ENCODE data around the gene CTAG1A.

GRCh38 chrX:154542723-154543424 is 42.1 kb upstream of the CTAG1A start:
- TF ChIP-seq CTCF (IDR thresholded peaks at IDR 0.05) (no peak), EZH2phosphoT487 (IDR thresholded peaks at IDR 0.05) (no peak), EZH2 (IDR thresholded peaks at IDR 0.05) (no peak)

Data from neural progenitor cell (in vitro differentiated cells).